Sigmoid colon (tissue), 4 donors: Measurements from ENCODE around the gene VWDE.

Source experiments
- CTCF ChIP-seq, 4 experiments: fragments of 450-650 bp in 3 of 4; fragments of 200-600 bp in 1 of 4; IDR thresholded peaks; one replicate each; pipeline ENCODE4 v1.5.1; 2016 to 2019; ENCODE audit warnings: antibody characterized with exemption in 4 of 4, mild to moderate bottlenecking in 3 of 4, moderate library complexity in 2 of 4
- POLR2AphosphoS5 ChIP-seq, 4 donors: sonication (generic); formaldehyde crosslinking; IDR thresholded peaks; one replicate each; pipeline ENCODE4 v1.6.1; 2017; ENCODE audit warnings: antibody characterized with exemption in 4 of 4

- no peak for TF ChIP-seq CTCF (IDR thresholded peaks at IDR 0.05)
- no peak for TF ChIP-seq POLR2AphosphoS5 (IDR thresholded peaks at IDR 0.05)
Measured at GRCh38 chr7:12398186-12398585, 5.5 kb downstream of the VWDE start.
